Lower leg skin (tissue), 4 donors: Measurements from ENCODE around the gene SULT1A2. TPM values are rescaled to one million over a fixed set of nuclear protein-coding genes. Genes with fewer than 3 reads are reported as not detected.

ENCODE experiments used
- DNase-seq, 2 donors: peaks; one replicate each; pipeline ENCODE4 v3.0.0-alpha.2; 2019; ENCODE audit warnings: low spot score in 2 of 2
- H3K4me3 ChIP-seq: fragments of 200-600 bp; sonication (generic); 2 replicates; pipeline ENCODE4 v1.5.1; 2017; ENCODE audit warnings: mild to moderate bottlenecking, low read depth; ENCODE audit not compliant: poor library complexity, severe bottlenecking
- CTCF ChIP-seq, 3 donors: fragments of 450-650 bp; IDR thresholded peaks; one replicate each; pipeline ENCODE4 v1.5.1; 2016; ENCODE audit warnings: antibody characterized with exemption in 3 of 3, mild to moderate bottlenecking in 3 of 3, moderate library complexity in 2 of 3
- POLR2A ChIP-seq, 2 donors: fragments of 450-650 bp; IDR thresholded peaks; one replicate each; pipeline ENCODE4 v1.6.1; 2016 to 2017; ENCODE audit warnings: antibody characterized with exemption in 2 of 2, mild to moderate bottlenecking in 1 of 2, moderate library complexity in 1 of 2
- WGBS, 2 donors: methylation state at CpG; one replicate each; pipeline ENCODE4 v1.1.5; 2018; 5-methylcytosine and 5-hydroxymethylcytosine counted together
- intact Hi-C: fragments of 100-400 bp; cut with DNase I; formaldehyde crosslinking; loops from one replicate; pipeline ENCODE4 v1.15.0; 2023; ENCODE audit warnings: low total_unique reads
- total RNA-seq, 4 donors: library from RNA; depleted of rRNA; stranded (reverse); fragments of >200 nt; gene quantifications; one replicate each; pipeline ENCODE4 v1.1.0, GENCODE V29; 2016

Gene SULT1A2
- total RNA-seq, 4 donors from 2014 or later = not detected

- TF ChIP-seq CTCF (IDR thresholded peaks at IDR 0.05) (no peak), POLR2A (IDR thresholded peaks at IDR 0.05) (no peak)
- no peak overlapping the region for H3K4me3 ChIP-seq
- 95 to 96% methylated on average over 4 of the region's 4 CpGs for WGBS, 2 donors
- intact Hi-C loops = no loop called here
- no peak for DNase-seq
These were observed 34.7 kb downstream of the SULT1A2 start for GRCh38 chr16:28562199-28562598.

- WGBS, 2 donors = 76 to 83% methylated on average over 7 of the region's 7 CpGs
- H3K4me3 ChIP-seq = no peak overlapping the region
- intact Hi-C loops = no loop called here
- no peak for DNase-seq
- TF ChIP-seq CTCF (IDR thresholded peaks at IDR 0.05) = no peak
- no peak for TF ChIP-seq POLR2A (IDR thresholded peaks at IDR 0.05)
These were observed 35.2 kb downstream of the SULT1A2 start for GRCh38 chr16:28561557-28562187.

GRCh38 chr16:28558456-28558855 is 38.4 kb downstream of the SULT1A2 start:
- no peak overlapping the region for H3K4me3 ChIP-seq
- intact Hi-C loops = no loop called here
- no peak for TF ChIP-seq CTCF (IDR thresholded peaks at IDR 0.05)
- TF ChIP-seq POLR2A (IDR thresholded peaks at IDR 0.05) = no peak
- 77 to 91% methylated on average over 3 of the region's 3 CpGs for WGBS, 2 donors
- DNase-seq = no peak

- TF ChIP-seq POLR2A (IDR thresholded peaks at IDR 0.05) (no peak), CTCF (IDR thresholded peaks at IDR 0.05) (no peak)
- 94 to 96% methylated on average over 2 of the region's 2 CpGs for WGBS, 2 donors
- no peak overlapping the region for H3K4me3 ChIP-seq
- DNase-seq = no peak
- intact Hi-C loops = no loop called here
These were observed 39.9 kb downstream of the SULT1A2 start for GRCh38 chr16:28556914-28557320.

GRCh38 chr16:28555561-28555960 is 41.3 kb downstream of the SULT1A2 start:
- WGBS, 2 donors = 85 to 87% methylated on average over 2 of the region's 2 CpGs
- no peak overlapping the region for H3K4me3 ChIP-seq
- no peak for DNase-seq
- intact Hi-C loops = no loop called here
- no peak for TF ChIP-seq POLR2A (IDR thresholded peaks at IDR 0.05)

- WGBS, 2 donors = 87% methylated on average over 15 of the region's 15 CpGs
- TF ChIP-seq CTCF (IDR thresholded peaks at IDR 0.05) (no peak), POLR2A (IDR thresholded peaks at IDR 0.05) (no peak)
- H3K4me3 ChIP-seq = no peak overlapping the region
- intact Hi-C loops = no loop called here
- DNase-seq = no peak
These were observed 42.0 kb downstream of the SULT1A2 start for GRCh38 chr16:28554634-28555423.
